GM19452 (cell line): ENCODE data around the gene RALGAPB.

Experiments
- ATAC-seq: cut with Tn5 transposase; IDR thresholded peaks from one replicate; pipeline ENCODE4 v1.9.1; 2021; ENCODE audit not compliant: unreplicated experiment

RALGAPB gene

GRCh38 chr20:38603286-38603685 lies 130.6 kb downstream of the RALGAPB start:
- ATAC-seq: no peak

GRCh38 chr20:38604873-38605303 lies 132.2 kb downstream of the RALGAPB start:
- ATAC-seq: no peak

- no peak for ATAC-seq
Observed at GRCh38 chr20:38607351-38607750, 134.7 kb downstream of the RALGAPB start.

GRCh38 chr20:38608188-38608587 lies 135.5 kb downstream of the RALGAPB start:
- ATAC-seq: no peak

- ATAC-seq: no peak
Observed at GRCh38 chr20:38609815-38610214, 137.2 kb downstream of the RALGAPB start.

- no peak for ATAC-seq
Observed at GRCh38 chr20:38610521-38610920, 137.9 kb downstream of the RALGAPB start.

- no peak for ATAC-seq
Observed at GRCh38 chr20:38612751-38613515, 140.3 kb downstream of the RALGAPB start.

GRCh38 chr20:38615283-38615682 lies 142.6 kb downstream of the RALGAPB start:
- ATAC-seq: no peak

- no peak for ATAC-seq
Observed at GRCh38 chr20:38616457-38616856, 143.8 kb downstream of the RALGAPB start.

DNA sequence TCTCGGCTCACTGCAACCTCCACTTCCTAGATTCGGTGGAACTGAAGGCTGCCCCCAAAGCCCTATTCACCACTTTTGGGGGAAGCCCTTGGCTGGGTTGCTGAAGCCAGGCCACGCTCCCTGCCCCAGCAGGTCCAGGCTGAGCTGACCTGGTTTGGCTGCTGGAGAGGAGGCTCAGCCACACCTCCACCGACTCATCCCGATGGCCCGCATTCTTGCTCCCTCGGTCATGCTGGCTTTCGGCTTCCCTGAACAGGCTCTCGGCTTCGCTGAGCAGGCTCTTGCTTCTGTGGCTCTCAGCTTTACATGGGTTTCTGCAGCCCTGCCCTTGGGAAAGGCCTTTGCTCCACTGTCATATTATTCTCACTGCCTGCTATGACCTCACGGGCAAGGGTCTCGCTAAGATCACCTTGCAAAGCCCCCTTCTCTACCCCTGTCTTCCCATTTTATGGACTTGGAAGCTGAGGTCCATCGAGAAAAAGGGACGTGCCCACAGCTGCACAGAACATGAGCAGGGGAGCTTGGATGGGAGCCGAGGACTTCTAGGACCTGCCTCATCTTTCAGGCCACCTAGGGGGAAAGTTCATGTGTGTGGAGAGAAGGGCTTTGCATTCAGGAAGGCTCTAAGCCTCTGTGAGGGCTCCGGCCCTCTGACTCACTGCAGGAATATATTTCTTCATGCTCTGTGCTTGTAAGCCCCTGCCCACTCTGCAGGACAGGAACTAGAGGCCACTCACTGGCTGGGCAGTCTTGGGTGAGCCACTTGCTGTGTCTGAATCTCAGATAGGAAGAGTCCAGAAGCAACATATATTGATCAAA lies 144.6 kb downstream of the RALGAPB start:
- ATAC-seq: no peak

- no peak for ATAC-seq
Observed at GRCh38 chr20:38617830-38618196, 145.2 kb downstream of the RALGAPB start.

- no peak for ATAC-seq
Observed at GRCh38 chr20:38620441-38620840, 147.8 kb downstream of the RALGAPB start.

DNA sequence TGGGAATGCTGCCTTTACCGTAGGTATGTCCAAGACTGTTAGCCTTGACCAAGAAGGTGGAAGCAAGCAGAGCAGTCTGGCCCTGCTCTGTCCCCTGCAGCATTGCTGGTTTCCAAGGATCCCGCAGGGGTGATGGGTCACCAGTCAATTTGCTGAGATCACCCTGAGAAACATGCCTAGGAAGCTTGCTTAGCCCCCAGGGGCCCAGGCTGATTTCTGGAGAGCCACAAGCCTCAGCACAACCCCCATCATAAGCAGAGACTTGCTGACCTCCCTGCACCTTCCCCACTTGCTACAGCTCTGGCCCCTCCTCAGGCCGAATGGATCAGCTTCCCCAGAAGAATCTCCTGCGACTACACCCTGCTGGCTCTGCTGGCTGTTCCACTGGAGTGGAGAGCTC lies 150.4 kb downstream of the RALGAPB start:
- no peak for ATAC-seq

- ATAC-seq: no peak
Observed at GRCh38 chr20:38624084-38624483, 151.4 kb downstream of the RALGAPB start.

GRCh38 chr20:38625896-38626295 lies 153.3 kb downstream of the RALGAPB start:
- ATAC-seq: no peak

- ATAC-seq: no peak
Observed at GRCh38 chr20:38626921-38627659, 154.4 kb downstream of the RALGAPB start.
